ENCODE results near the gene PIP5KL1. TPM values are rescaled to one million over a fixed set of nuclear protein-coding genes. Genes with fewer than 3 reads are reported as not detected.
A peak's percentile ranks its signal among the peaks of the same experiment; 100 is the strongest.

The PIP5KL1 gene
- total RNA-seq, 2 experiments from 2014 or later, result 0.95 to 4.4 TPM

GRCh38 chr9:127896395-127897192 lies 34.0 kb downstream of the PIP5KL1 start:
- no peak for DNase-seq (ENCODE audit: low spot score)
- Histone ChIP-seq H3K27ac (ENCODE audit: low read depth, low read length, poor library complexity, severe bottlenecking) (no peak overlapping the region), H3K9me3 (ENCODE audit: low read length) (0 out of 2 replicates have a peak, but pooled peaks cover 20% of the 10 kb centered on the region), H3K79me2 (ENCODE audit: insufficient read depth, low read depth, low read length) (no peaks in the 10 kb centered on the region), H3K4me3 (ENCODE audit: low read depth, low read length, poor library complexity, severe bottlenecking) (no peak overlapping the region), H3K4me1 (ENCODE audit: insufficient read depth, low read length, poor library complexity, severe bottlenecking) (peaks cover 40% of the 10 kb centered on the region), H3K36me3 (ENCODE audit: insufficient read depth, low read length) (peaks cover 53% of the 10 kb centered on the region), H2AFZ (ENCODE audit: low read length) (no peak overlapping the region), H3K4me2 (ENCODE audit: low read length) (peak overlapping the region; percentile 59; the same call in 1 of the 2 replicates), H3K9me2 (ENCODE audit: insufficient read depth, low read length) (no peaks in the 10 kb centered on the region), H4K20me1 (ENCODE audit: insufficient read depth, low read length) (0 out of 2 replicates have a peak, but pooled peaks cover 3% of the 10 kb centered on the region)
- no TSS peak for BruUV-seq (replicated peaks)
- ChIA-PET CTCF (ENCODE audit: unreplicated experiment) (interaction anchor here (0.5 kb wide), 1 partner anchor 21 kb away, joined by 3 read pairs; no protein-coding TSS in a partner anchor), POLR2A (no interaction called here)
- intact Hi-C loops (cut with micrococcal nuclease; ENCODE audit: unreplicated experiment), result no loop called here
- TF ChIP-seq, protein P1, sequence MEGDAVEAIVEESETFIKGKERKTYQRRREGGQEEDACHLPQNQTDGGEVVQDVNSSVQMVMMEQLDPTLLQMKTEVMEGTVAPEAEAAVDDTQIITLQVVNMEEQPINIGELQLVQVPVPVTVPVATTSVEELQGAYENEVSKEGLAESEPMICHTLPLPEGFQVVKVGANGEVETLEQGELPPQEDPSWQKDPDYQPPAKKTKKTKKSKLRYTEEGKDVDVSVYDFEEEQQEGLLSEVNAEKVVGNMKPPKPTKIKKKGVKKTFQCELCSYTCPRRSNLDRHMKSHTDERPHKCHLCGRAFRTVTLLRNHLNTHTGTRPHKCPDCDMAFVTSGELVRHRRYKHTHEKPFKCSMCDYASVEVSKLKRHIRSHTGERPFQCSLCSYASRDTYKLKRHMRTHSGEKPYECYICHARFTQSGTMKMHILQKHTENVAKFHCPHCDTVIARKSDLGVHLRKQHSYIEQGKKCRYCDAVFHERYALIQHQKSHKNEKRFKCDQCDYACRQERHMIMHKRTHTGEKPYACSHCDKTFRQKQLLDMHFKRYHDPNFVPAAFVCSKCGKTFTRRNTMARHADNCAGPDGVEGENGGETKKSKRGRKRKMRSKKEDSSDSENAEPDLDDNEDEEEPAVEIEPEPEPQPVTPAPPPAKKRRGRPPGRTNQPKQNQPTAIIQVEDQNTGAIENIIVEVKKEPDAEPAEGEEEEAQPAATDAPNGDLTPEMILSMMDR (conservative IDR thresholded peaks at IDR 0.05; ENCODE audit: low read length), result no peak
- no peak for TF ChIP-seq EZH2phosphoT487 (IDR thresholded peaks at IDR 0.05; ENCODE audit: borderline replicate concordance, low read depth, low read length)

GRCh38 chr9:127895811-127896210 lies 34.8 kb downstream of the PIP5KL1 start:
- ChIA-PET CTCF (ENCODE audit: unreplicated experiment) (no interaction called here), POLR2A (no interaction called here)
- H3K36me3 ChIP-seq (ENCODE audit: insufficient read depth, low read length), result peaks cover 58% of the 10 kb centered on the region
- no TSS peak for BruUV-seq (replicated peaks)
- H3K4me1 ChIP-seq (ENCODE audit: insufficient read depth, low read length, poor library complexity, severe bottlenecking), result peaks cover 32% of the 10 kb centered on the region
- H3K27ac ChIP-seq (ENCODE audit: low read depth, low read length, poor library complexity, severe bottlenecking), result no peak overlapping the region
- no peak overlapping the region for H2AFZ ChIP-seq (ENCODE audit: low read length)
- 0 out of 2 replicates have a peak, but pooled peaks cover 3% of the 10 kb centered on the region for H4K20me1 ChIP-seq (ENCODE audit: insufficient read depth, low read length)
- H3K4me3 ChIP-seq (ENCODE audit: low read depth, low read length, poor library complexity, severe bottlenecking), result no peak overlapping the region
- H3K79me2 ChIP-seq (ENCODE audit: insufficient read depth, low read depth, low read length), result no peaks in the 10 kb centered on the region
- intact Hi-C loops (cut with micrococcal nuclease; ENCODE audit: unreplicated experiment), result no loop called here
- TF ChIP-seq, protein P1 (conservative IDR thresholded peaks at IDR 0.05; ENCODE audit: low read length), result no peak
- no peak for TF ChIP-seq EZH2phosphoT487 (IDR thresholded peaks at IDR 0.05; ENCODE audit: borderline replicate concordance, low read depth, low read length)
- H3K9me2 ChIP-seq (ENCODE audit: insufficient read depth, low read length), result no peaks in the 10 kb centered on the region
- 0 out of 2 replicates have a peak, but pooled peaks cover 20% of the 10 kb centered on the region for H3K9me3 ChIP-seq (ENCODE audit: low read length)
- no peak overlapping the region for H3K4me2 ChIP-seq (ENCODE audit: low read length)
- no peak for DNase-seq (ENCODE audit: low spot score)

GRCh38 chr9:127893392-127893791 lies 37.2 kb downstream of the PIP5KL1 start:
- H3K36me3 ChIP-seq (ENCODE audit: insufficient read depth, low read length), result peaks cover 77% of the 10 kb centered on the region
- H3K4me2 ChIP-seq (ENCODE audit: low read length), result no peak overlapping the region
- CTCF ChIA-PET (ENCODE audit: unreplicated experiment), result interaction anchor here (0.6 kb wide), 1 partner anchor 207 kb away, joined by 3 read pairs; no protein-coding TSS in a partner anchor
- no peak overlapping the region for H3K4me3 ChIP-seq (ENCODE audit: low read depth, low read length, poor library complexity, severe bottlenecking)
- no peak for DNase-seq (ENCODE audit: low spot score)
- intact Hi-C loops (cut with micrococcal nuclease; ENCODE audit: unreplicated experiment), result no loop called here
- H4K20me1 ChIP-seq (ENCODE audit: insufficient read depth, low read length), result 0 out of 2 replicates have a peak, but pooled peaks cover 3% of the 10 kb centered on the region
- H3K79me2 ChIP-seq (ENCODE audit: insufficient read depth, low read depth, low read length), result no peaks in the 10 kb centered on the region
- POLR2A ChIA-PET, result no interaction called here
- TF ChIP-seq, protein P1 (conservative IDR thresholded peaks at IDR 0.05; ENCODE audit: low read length), result no peak
- TF ChIP-seq EZH2phosphoT487 (IDR thresholded peaks at IDR 0.05; ENCODE audit: borderline replicate concordance, low read depth, low read length), result no peak
- no TSS peak for BruUV-seq (replicated peaks)
- H3K27ac ChIP-seq (ENCODE audit: low read depth, low read length, poor library complexity, severe bottlenecking), result no peak overlapping the region
- H3K9me3 ChIP-seq (ENCODE audit: low read length), result 0 out of 2 replicates have a peak, but pooled peaks cover 20% of the 10 kb centered on the region
- H3K4me1 ChIP-seq (ENCODE audit: insufficient read depth, low read length, poor library complexity, severe bottlenecking), result peaks cover 16% of the 10 kb centered on the region
- H3K9me2 ChIP-seq (ENCODE audit: insufficient read depth, low read length), result no peaks in the 10 kb centered on the region
- no peak overlapping the region for H2AFZ ChIP-seq (ENCODE audit: low read length)

Data from OCI-LY7 (cell line).